Right lobe of liver (tissue), 6 donors: ENCODE results near the gene NR6A1. TPM values are rescaled to one million over a fixed set of nuclear protein-coding genes. Genes with fewer than 3 reads are reported as not detected.

ENCODE experiments used
- ATAC-seq, 4 donors: fragments of 200-7000 bp; cut with Tn5 transposase; one replicate each; pipeline ENCODE4 v1.9.1; 2020; ENCODE audit warnings: mild to moderate bottlenecking in 4 of 4, moderate library complexity in 4 of 4
- DNase-seq, 3 donors: peaks; one replicate each; pipeline ENCODE4 v3.0.0-alpha.2; 2020
- H3K27ac ChIP-seq, 3 donors: fragments of 200-600 bp; one replicate each; pipeline ENCODE4 v1.8.0; 2022
- H3K27me3 ChIP-seq, 2 donors: fragments of 200-600 bp; one replicate each; pipeline ENCODE4 v1.8.0; 2022
- H3K36me3 ChIP-seq, 4 donors: fragments of 200-600 bp; sonication (generic) in 1 of 4; one replicate each; pipeline versions ENCODE4 v1.5.1 to v1.8.0; 2017 to 2022; ENCODE audit warnings: control low read depth in 1 of 4
- H3K4me1 ChIP-seq, 4 donors: fragments of 200-600 bp; sonication (generic) in 1 of 4; one replicate each; pipeline versions ENCODE4 v1.5.1 to v1.8.0; 2017 to 2022; ENCODE audit warnings: control low read depth in 1 of 4
- H3K4me3 ChIP-seq, 3 donors: fragments of 200-600 bp; one replicate each; pipeline ENCODE4 v1.8.0; 2022
- H3K9me3 ChIP-seq, 4 donors: fragments of 200-600 bp; sonication (generic) in 1 of 4; one replicate each; pipeline versions ENCODE4 v1.5.1 to v1.8.0; 2017 to 2022; ENCODE audit warnings: control low read depth in 1 of 4
- POLR2A ChIP-seq: fragments of 450-650 bp; IDR thresholded peaks from one replicate; pipeline ENCODE4 v1.6.1; 2017; ENCODE audit warnings: antibody characterized with exemption, mild to moderate bottlenecking
- WGBS: methylation state at CpG from one replicate; pipeline ENCODE4 v1.1.6; 2018; ENCODE audit warnings: low coverage, low lambda C conversion rate; ENCODE audit not compliant: insufficient coverage; ENCODE audit errors: missing lambda C conversion rate; 5-methylcytosine and 5-hydroxymethylcytosine counted together
- intact Hi-C, 2 donors: fragments of 100-400 bp; cut with DNase I; formaldehyde crosslinking; loops; one replicate each; pipeline versions ENCODE4 v1.11.2 to v1.14.1; 2022
- total RNA-seq, 6 experiments: library from RNA; depleted of rRNA in 2 of 6; stranded (reverse); fragments of >200 nt in 2 of 6; fragmentation: NEBNext Ultra II Directional in 3 of 6; extraction: Animal tissue kit (Norgen Biotek cat#: 25700) in 3 of 6; gene quantifications; one replicate each; pipeline versions ENCODE4 v1.1.0 to v1.2.4, GENCODE V29; 2016 to 2023
- TF ChIP-seq, protein P1 (sequence below), 4 donors: fragments of 200-600 bp in 3 of 4; fragments of 450-650 bp in 1 of 4; IDR thresholded peaks; one replicate each; pipeline versions ENCODE4 v1.5.1 to v1.8.0; 2016 to 2022; ENCODE audit warnings: antibody characterized with exemption in 4 of 4, mild to moderate bottlenecking in 2 of 4
- donor health status: DM: no; HTN: yes; CAD: no.
- donor health status: DM: no; HTN: no; CAD: no.
- donor health status: DM: no; HTN: no; CAD: no.
- donor health status: DM: no; HTN: yes; CAD: no.
- donor health status: DM: no; HTN: yes; CAD: no.

Gene NR6A1
- total RNA-seq, 6 experiments from 2014 or later: 1.3 to 3.6 (median 1.9) TPM

DNA sequence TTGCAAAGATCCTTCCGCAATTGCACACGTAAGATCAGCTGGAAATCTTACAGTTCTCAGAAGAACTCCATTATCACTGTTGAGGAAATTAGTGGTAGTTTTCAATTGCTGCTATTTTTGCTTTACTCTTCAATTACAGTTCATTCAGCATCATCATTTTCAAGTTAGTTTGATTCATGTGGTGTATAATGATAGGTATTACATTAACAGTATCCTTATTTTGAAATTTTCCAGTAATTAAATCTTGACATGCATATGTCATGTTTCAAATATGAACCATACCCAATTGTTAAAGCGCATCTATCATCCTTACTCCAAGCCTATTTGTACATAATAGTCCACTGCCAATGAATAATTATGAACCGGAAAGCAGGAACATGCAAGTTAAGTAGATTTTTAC is 60.3 kb downstream of the NR6A1 start:
- peaks cover 0 to 6% (median 2%) of the 10 kb centered on the region in 4 donors for H3K4me1 ChIP-seq
- H3K4me3 ChIP-seq: no peak overlapping the region
- H3K36me3 ChIP-seq: no peaks in the 10 kb centered on the region
- DNase-seq: no peak
- TF ChIP-seq, protein P1, sequence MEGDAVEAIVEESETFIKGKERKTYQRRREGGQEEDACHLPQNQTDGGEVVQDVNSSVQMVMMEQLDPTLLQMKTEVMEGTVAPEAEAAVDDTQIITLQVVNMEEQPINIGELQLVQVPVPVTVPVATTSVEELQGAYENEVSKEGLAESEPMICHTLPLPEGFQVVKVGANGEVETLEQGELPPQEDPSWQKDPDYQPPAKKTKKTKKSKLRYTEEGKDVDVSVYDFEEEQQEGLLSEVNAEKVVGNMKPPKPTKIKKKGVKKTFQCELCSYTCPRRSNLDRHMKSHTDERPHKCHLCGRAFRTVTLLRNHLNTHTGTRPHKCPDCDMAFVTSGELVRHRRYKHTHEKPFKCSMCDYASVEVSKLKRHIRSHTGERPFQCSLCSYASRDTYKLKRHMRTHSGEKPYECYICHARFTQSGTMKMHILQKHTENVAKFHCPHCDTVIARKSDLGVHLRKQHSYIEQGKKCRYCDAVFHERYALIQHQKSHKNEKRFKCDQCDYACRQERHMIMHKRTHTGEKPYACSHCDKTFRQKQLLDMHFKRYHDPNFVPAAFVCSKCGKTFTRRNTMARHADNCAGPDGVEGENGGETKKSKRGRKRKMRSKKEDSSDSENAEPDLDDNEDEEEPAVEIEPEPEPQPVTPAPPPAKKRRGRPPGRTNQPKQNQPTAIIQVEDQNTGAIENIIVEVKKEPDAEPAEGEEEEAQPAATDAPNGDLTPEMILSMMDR (IDR thresholded peaks at IDR 0.05): no peak
- TF ChIP-seq POLR2A: no peak
- ATAC-seq: no peak
- H3K27me3 ChIP-seq: no peaks in the 10 kb centered on the region
- intact Hi-C loops: loop anchor here in 1 of 2 donors (10.0 kb wide), 2 partner anchors 54 to 86 kb away; no protein-coding TSS in a partner anchor
- WGBS: 90% methylated on average over 4 of the region's 4 CpGs
- H3K27ac ChIP-seq: no peak overlapping the region
- H3K9me3 ChIP-seq: no peaks in the 10 kb centered on the region

DNA sequence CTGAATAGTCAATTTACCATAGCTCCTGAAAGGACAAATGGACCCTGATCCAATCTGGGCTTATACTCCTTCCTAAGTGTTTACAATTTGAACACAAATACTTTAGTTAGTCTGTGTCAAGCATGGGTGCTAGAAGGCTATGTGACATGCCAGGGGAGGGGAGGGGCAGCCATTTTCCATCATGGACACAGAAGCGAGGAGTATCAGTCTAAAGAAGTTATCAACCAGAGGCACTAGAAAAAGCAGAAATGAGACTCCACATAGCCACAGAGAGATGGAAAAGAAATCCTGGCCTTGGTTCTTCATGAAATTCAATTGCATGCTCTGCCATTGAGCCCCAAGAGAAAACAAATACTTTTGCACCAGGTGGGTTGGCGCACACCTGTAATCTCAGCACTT is 61.8 kb downstream of the NR6A1 start:
- peaks cover 0 to 6% (median 2%) of the 10 kb centered on the region in 4 donors for H3K4me1 ChIP-seq
- no peak for TF ChIP-seq POLR2A
- TF ChIP-seq, protein P1 (IDR thresholded peaks at IDR 0.05): no peak
- no peaks in the 10 kb centered on the region for H3K36me3 ChIP-seq
- H3K27me3 ChIP-seq: no peaks in the 10 kb centered on the region
- H3K9me3 ChIP-seq: no peaks in the 10 kb centered on the region
- DNase-seq (no peak), ATAC-seq (no peak)
- intact Hi-C loops: no loop called here
- 100% methylated on average over 1 of the region's 2 CpGs for WGBS
- no peak overlapping the region for H3K27ac ChIP-seq
- no peak overlapping the region for H3K4me3 ChIP-seq

DNA sequence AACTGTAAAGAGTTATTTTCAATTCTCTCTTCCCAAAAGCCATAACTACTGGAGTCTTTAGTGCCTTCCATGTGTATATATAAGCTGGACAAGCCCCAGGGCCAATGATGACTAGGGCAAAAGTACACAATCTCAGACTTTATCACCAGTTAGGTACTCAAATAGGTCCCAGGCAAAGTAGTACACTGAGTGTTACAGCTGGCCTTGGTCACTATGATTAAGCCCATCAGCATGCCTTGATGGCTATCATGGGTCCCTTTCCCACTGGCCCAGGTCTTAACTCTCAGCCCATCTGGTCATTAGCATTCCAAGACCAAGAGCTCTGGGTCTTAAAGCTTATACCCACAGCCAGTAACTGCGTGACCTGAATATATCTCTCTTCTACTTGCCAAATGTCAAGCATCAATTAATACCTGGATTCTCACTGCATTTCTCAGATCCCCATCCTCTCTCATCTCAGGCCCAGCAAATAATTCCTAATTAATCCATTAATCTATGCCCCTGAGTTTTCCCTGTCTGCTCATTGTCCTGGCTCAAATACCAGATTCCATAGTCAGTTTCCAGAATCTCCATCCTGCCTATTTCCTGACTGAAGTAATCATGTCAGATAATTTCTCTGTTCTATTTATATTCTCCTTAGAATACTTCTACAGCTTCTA is 62.3 kb downstream of the NR6A1 start:
- H3K27me3 ChIP-seq: no peaks in the 10 kb centered on the region
- no peak overlapping the region for H3K4me3 ChIP-seq
- TF ChIP-seq POLR2A: no peak
- TF ChIP-seq, protein P1 (IDR thresholded peaks at IDR 0.05): no peak
- 100% methylated on average over 1 of the region's 1 CpG for WGBS
- intact Hi-C loops: no loop called here
- DNase-seq: no peak
- H3K4me1 ChIP-seq: peaks cover 0 to 6% (median 2%) of the 10 kb centered on the region in 4 donors
- ATAC-seq: peak in 1 of 4 donors; percentile 69
- no peak overlapping the region for H3K27ac ChIP-seq
- H3K9me3 ChIP-seq: no peaks in the 10 kb centered on the region
- no peaks in the 10 kb centered on the region for H3K36me3 ChIP-seq

DNA sequence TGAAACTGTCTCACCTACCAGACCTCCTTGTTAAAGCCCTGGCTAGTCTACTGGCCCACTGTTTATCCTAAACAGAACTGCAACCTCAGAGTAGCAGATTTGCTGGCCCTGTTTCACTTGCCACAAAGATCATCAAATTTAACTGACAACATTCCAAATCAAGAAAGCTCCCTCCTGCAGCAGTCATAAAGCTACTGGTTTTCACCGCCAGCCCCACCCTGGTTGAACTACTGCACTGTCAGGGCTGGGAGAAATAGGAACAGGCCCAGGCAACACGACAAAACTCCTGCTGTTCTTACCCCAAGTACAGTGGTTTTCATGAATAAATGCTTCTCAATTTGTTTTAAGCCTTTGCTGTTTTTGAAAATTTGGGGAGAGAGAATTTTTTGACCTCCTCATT is 63.0 kb downstream of the NR6A1 start:
- intact Hi-C loops: no loop called here

More for the DNA sequence above, 63.0 kb downstream of the NR6A1 start:
- H3K4me3 ChIP-seq: no peak overlapping the region
- H3K9me3 ChIP-seq: no peaks in the 10 kb centered on the region
- no peaks in the 10 kb centered on the region for H3K36me3 ChIP-seq
- 86% methylated on average over 2 of the region's 2 CpGs for WGBS
- H3K27me3 ChIP-seq: no peaks in the 10 kb centered on the region
- ATAC-seq (no peak), DNase-seq (no peak)
- TF ChIP-seq, protein P1 (IDR thresholded peaks at IDR 0.05): no peak
- no peak for TF ChIP-seq POLR2A
- H3K4me1 ChIP-seq: peaks cover 0 to 6% (median 2%) of the 10 kb centered on the region in 4 donors
- no peak overlapping the region for H3K27ac ChIP-seq
